OCI-LY7 (cell line): ENCODE data around the gene APOBEC3H. TPM values are rescaled to one million over a fixed set of nuclear protein-coding genes. Genes with fewer than 3 reads are reported as not detected.

Source experiments
- BruUV-seq: library from RNA; stranded (reverse); fragments of 400-500 nt; replicated peaks from 2 replicates; lab custom pipeline; 2021; lab: Mats Ljungman, UMichigan
- CTCF ChIA-PET: fragments of 300-600 bp; sonication (Branson Sonifier 250); formaldehyde crosslinking; loops from one replicate; lab custom pipeline; 2022; ENCODE audit warnings: antibody characterized with exemption; ENCODE audit not compliant: unreplicated experiment; lab: Charles Lee
- POLR2A ChIA-PET: fragments of 300-600 bp; sonication (Branson Sonifier 250); formaldehyde crosslinking; loops from one replicate; lab custom pipeline; 2022; ENCODE audit warnings: antibody characterized with exemption; lab: Charles Lee
- DNase-seq: peaks from one replicate; pipeline ENCODE4 v3.0.0-alpha.2; 2015; ENCODE audit warnings: low spot score
- H2AFZ ChIP-seq: fragments of 200-600 bp; sonication (generic), shearing (Covaris generic); 2 replicates; pipeline ENCODE4 v1.6.1; 2014; ENCODE audit warnings: mild to moderate bottlenecking, antibody characterized with exemption, low read length, moderate library complexity
- H3K27ac ChIP-seq: fragments of 200-600 bp; sonication (generic); 2 replicates; pipeline ENCODE4 v1.5.1; 2014; ENCODE audit warnings: mixed run types, low read depth, mild to moderate bottlenecking, moderate library complexity, low read length, inconsistent platforms; ENCODE audit not compliant: poor library complexity, severe bottlenecking
- H3K36me3 ChIP-seq: fragments of 200-600 bp; sonication (generic); 2 replicates; pipeline ENCODE4 v1.6.1; 2014; ENCODE audit warnings: mild to moderate bottlenecking, antibody characterized with exemption, low read length, moderate library complexity, mixed read lengths; ENCODE audit not compliant: insufficient read depth
- H3K4me1 ChIP-seq: fragments of 200-600 bp; sonication (generic); 2 replicates; pipeline ENCODE4 v1.5.1; 2014; ENCODE audit warnings: mild to moderate bottlenecking, low read length; ENCODE audit not compliant: insufficient read depth, poor library complexity, severe bottlenecking
- H3K4me2 ChIP-seq: fragments of 200-600 bp; sonication (generic); 2 replicates; pipeline ENCODE4 v1.6.1; 2014; ENCODE audit warnings: mild to moderate bottlenecking, low read length
- H3K4me3 ChIP-seq: fragments of 200-600 bp; sonication (generic); 2 replicates; pipeline ENCODE4 v1.5.1; 2014; ENCODE audit warnings: mild to moderate bottlenecking, low read depth, low read length; ENCODE audit not compliant: poor library complexity, severe bottlenecking
- H3K79me2 ChIP-seq: fragments of 200-600 bp; sonication (generic); 2 replicates; pipeline ENCODE4 v1.6.1; 2016; ENCODE audit warnings: low read depth, mild to moderate bottlenecking, low read length, moderate library complexity, mixed read lengths; ENCODE audit not compliant: insufficient read depth
- H3K9me2 ChIP-seq: fragments of 200-600 bp; sonication (generic); 2 replicates; pipeline ENCODE4 v1.6.1; 2016; ENCODE audit warnings: mild to moderate bottlenecking, low read length, mixed read lengths; ENCODE audit not compliant: insufficient read depth
- H3K9me3 ChIP-seq: fragments of 200-600 bp; sonication (generic); 2 replicates; pipeline ENCODE4 v1.6.1; 2014; ENCODE audit warnings: mild to moderate bottlenecking, mixed run types, low read length, mixed read lengths
- H4K20me1 ChIP-seq: fragments of 200-600 bp; sonication (generic); 2 replicates; pipeline ENCODE4 v1.6.1; 2014; ENCODE audit warnings: mild to moderate bottlenecking, antibody characterized with exemption, low read length, moderate library complexity, mixed read lengths; ENCODE audit not compliant: insufficient read depth
- EZH2phosphoT487 ChIP-seq: fragments of 200-600 bp; sonication (generic); IDR thresholded peaks from 2 replicates; pipeline ENCODE4 v1.6.1; 2018; ENCODE audit warnings: low read depth, borderline replicate concordance, mild to moderate bottlenecking, mixed run types, antibody characterized with exemption, low read length, moderate library complexity, mixed read lengths
- intact Hi-C: fragments of 100-400 bp; cut with micrococcal nuclease; formaldehyde crosslinking; loops from one replicate; pipeline ENCODE4 v1.10.0; 2022; ENCODE audit not compliant: unreplicated experiment
- total RNA-seq, 2 experiments: library from RNA; depleted of rRNA in 1 of 2; stranded (reverse); fragments of >200 nt in 1 of 2; shearing (Covaris generic) in 1 of 2; gene quantifications; 2 replicates each; pipeline ENCODE4 v1.2.3, GENCODE V29; 2014 to 2022
- TF ChIP-seq, protein P1 (sequence below): fragments of 200-600 bp; sonication (generic); conservative IDR thresholded peaks from 2 replicates; pipeline ENCODE4 v1.5.1; 2014; ENCODE audit warnings: mild to moderate bottlenecking, antibody characterized with exemption, low read length, moderate library complexity, mixed read lengths

APOBEC3H gene
- total RNA-seq, 2 experiments from 2014 or later = 0.99 to 1.2 TPM

- H4K20me1 ChIP-seq = no peaks in the 10 kb centered on the region
- no peaks in the 10 kb centered on the region for H3K9me2 ChIP-seq
- intact Hi-C loops = no loop called here
- H3K4me1 ChIP-seq = peaks cover 13% of the 10 kb centered on the region
- H3K27ac ChIP-seq = no peak overlapping the region
- BruUV-seq = no TSS peak
- DNase-seq = no peak
- no peaks in the 10 kb centered on the region for H3K79me2 ChIP-seq
- no peak overlapping the region for H3K4me3 ChIP-seq
- H2AFZ ChIP-seq = 0 out of 2 replicates have a peak overlapping the region, but pooled peaks have one; percentile 1
- ChIA-PET POLR2A (no interaction called here), CTCF (no interaction called here)
- no peak overlapping the region for H3K4me2 ChIP-seq
- no peaks in the 10 kb centered on the region for H3K36me3 ChIP-seq
- no peaks in the 10 kb centered on the region for H3K9me3 ChIP-seq
- no peak for TF ChIP-seq EZH2phosphoT487
- TF ChIP-seq, protein P1, sequence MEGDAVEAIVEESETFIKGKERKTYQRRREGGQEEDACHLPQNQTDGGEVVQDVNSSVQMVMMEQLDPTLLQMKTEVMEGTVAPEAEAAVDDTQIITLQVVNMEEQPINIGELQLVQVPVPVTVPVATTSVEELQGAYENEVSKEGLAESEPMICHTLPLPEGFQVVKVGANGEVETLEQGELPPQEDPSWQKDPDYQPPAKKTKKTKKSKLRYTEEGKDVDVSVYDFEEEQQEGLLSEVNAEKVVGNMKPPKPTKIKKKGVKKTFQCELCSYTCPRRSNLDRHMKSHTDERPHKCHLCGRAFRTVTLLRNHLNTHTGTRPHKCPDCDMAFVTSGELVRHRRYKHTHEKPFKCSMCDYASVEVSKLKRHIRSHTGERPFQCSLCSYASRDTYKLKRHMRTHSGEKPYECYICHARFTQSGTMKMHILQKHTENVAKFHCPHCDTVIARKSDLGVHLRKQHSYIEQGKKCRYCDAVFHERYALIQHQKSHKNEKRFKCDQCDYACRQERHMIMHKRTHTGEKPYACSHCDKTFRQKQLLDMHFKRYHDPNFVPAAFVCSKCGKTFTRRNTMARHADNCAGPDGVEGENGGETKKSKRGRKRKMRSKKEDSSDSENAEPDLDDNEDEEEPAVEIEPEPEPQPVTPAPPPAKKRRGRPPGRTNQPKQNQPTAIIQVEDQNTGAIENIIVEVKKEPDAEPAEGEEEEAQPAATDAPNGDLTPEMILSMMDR = no peak
Observed at GRCh38 chr22:39103431-39103830, 6.4 kb downstream of the APOBEC3H start.

- CTCF ChIA-PET = no interaction called here
Observed at GRCh38 chr22:39106326-39106725, 9.3 kb downstream of the APOBEC3H start.

GRCh38 chr22:39108487-39108886 is 11.4 kb downstream of the APOBEC3H start:
- CTCF ChIA-PET = no interaction called here
- Histone ChIP-seq H3K79me2 (no peaks in the 10 kb centered on the region), H3K4me2 (no peak overlapping the region), H2AFZ (no peak overlapping the region), H3K27ac (no peak overlapping the region), H3K36me3 (no peaks in the 10 kb centered on the region), H3K9me3 (peaks cover 1% of the 10 kb centered on the region; the same call in 1 of the 2 replicates), H3K9me2 (no peaks in the 10 kb centered on the region), H4K20me1 (no peaks in the 10 kb centered on the region), H3K4me3 (no peak overlapping the region), H3K4me1 (peaks cover 26% of the 10 kb centered on the region)
- no peak for DNase-seq
- TF ChIP-seq EZH2phosphoT487 = no peak
- TF ChIP-seq, protein P1 = no peak
- no TSS peak for BruUV-seq
- intact Hi-C loops = no loop called here
- POLR2A ChIA-PET = no interaction called here

More at GRCh38 chr22:39106326-39106725, 9.3 kb downstream of the APOBEC3H start:
- Histone ChIP-seq H3K4me3 (no peak overlapping the region), H2AFZ (no peak overlapping the region), H3K4me1 (peaks cover 14% of the 10 kb centered on the region), H3K9me2 (no peaks in the 10 kb centered on the region), H3K27ac (no peak overlapping the region), H3K36me3 (no peaks in the 10 kb centered on the region), H3K79me2 (no peaks in the 10 kb centered on the region), H3K9me3 (no peaks in the 10 kb centered on the region), H4K20me1 (no peaks in the 10 kb centered on the region), H3K4me2 (no peak overlapping the region)
- intact Hi-C loops = no loop called here
- POLR2A ChIA-PET = no interaction called here
- TF ChIP-seq, protein P1 = no peak
- no peak for TF ChIP-seq EZH2phosphoT487
- no TSS peak for BruUV-seq
- no peak for DNase-seq
